GM18873 (cell line): Measurements from ENCODE around the gene UST.
"Not testable (repeated sequence)": the region's sequence is repeated elsewhere in the genome, so short reads cannot be mapped to it uniquely, and the experiment has no call there.

Source experiments
- ATAC-seq: cut with Tn5 transposase; IDR thresholded peaks from one replicate; pipeline ENCODE4 v1.9.1; 2021; ENCODE audit warnings: mild to moderate bottlenecking, moderate library complexity, moderate number of reproducible peaks; ENCODE audit not compliant: unreplicated experiment, low FRiP score

The UST gene

GRCh38 chr6:148967011-148967520 lies 220.2 kb downstream of the UST start:
- no peak for ATAC-seq

DNA sequence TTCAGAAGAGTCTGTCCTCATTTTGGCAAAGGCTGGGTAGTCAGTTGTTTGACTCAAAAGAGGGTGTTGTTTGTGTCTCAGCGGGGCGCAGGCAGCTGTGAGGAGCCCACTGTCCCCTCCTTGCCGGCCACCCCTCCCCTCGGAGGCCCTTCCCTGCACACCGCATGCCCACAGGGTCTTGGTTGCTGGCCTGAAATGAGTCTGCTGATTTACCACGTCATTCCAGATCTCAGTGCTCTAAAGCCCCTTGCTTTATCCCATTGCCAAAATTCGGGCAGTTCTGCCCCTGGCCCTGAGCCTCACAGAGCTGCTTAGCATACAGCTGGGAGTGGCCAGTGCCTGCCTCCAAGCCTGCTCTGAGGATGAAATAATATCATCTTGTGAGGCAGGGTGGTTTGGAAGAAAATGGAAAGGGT lies 220.7 kb downstream of the UST start:
- ATAC-seq: no peak

DNA sequence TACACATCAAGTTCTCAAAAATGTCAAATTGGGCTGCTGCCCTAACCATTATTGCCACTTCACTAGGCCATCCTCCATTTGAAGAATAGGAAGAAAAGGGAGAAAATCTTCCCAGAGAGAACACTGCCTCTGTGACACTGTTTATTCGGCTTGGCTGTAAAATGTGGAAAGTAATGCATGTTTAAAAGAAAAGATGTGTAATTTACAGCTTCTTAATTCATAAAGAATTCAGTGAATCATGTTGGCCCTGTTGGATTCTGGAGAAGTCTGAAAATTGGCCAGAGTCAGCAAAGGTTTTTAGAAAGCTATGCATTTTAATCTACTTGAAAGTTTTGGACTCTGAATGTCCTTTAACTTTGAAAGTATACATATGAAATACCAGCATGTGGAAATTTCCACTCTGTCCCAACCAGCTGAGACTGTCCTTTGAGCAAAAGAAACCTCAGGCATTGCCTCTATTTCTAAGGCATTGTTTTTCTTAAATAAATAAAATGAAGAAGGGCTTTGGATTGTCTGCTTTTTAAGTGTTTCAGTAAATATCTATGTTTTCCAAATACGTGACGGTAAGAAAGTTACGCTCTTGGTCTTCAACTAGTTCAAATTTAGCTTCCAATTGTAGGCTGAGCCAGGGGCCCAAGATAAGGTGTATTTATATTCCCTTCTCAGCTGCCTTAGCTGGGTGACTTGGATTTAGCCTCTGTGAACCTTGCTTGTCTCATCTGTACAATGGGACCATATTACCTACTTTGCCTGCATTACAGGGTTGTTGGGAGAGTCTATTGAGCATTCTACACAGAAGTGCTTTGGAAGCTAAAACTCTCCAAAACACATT lies 222.2 kb downstream of the UST start:
- ATAC-seq: no peak

DNA sequence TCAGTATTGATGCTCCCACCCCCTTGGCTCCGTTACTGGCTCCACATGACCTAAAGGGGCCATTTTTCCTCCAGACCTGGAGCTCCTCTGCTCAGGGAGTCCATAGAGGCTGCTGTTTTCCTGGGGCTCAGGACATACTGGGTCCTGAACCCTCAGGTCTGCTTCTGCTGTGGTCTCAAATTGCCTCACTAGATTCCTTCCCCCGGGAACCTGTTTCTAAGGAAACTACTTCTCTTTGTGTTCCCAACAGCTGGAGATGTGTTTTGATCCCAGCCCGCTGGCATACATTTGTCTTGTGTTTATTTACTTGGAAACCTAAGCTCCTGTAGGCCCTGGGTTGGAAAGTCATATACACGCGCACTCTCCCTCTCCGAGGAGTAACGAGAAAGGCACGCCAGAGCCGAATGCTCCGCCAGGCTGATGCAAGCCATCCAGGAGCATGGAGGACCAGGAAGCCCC lies 222.8 kb downstream of the UST start:
- no peak for ATAC-seq

GRCh38 chr6:148971031-148971927 lies 224.4 kb downstream of the UST start:
- no peak for ATAC-seq

DNA sequence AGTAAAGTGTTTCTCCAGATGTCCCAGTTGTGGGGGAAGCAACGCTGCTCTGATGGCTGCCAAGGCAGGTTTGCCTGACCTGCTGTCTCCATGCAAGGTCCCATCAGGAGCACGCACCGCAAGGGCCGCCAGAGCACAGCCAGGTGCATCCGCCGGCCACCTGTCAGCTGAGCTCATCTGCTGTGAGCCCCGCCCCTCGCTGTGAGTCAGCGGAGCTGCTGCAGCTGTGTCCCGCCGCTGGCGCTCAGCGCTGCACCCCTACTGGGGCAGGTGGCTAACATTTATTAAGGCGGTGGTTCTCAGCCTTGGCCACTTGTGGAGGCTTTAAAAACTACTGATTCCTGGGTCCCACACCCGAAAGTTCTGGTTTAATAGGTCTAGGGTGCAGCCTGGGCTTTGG lies 225.7 kb downstream of the UST start:
- no peak for ATAC-seq

GRCh38 chr6:148973538-148974208 lies 226.8 kb downstream of the UST start:
- ATAC-seq: no peak

DNA sequence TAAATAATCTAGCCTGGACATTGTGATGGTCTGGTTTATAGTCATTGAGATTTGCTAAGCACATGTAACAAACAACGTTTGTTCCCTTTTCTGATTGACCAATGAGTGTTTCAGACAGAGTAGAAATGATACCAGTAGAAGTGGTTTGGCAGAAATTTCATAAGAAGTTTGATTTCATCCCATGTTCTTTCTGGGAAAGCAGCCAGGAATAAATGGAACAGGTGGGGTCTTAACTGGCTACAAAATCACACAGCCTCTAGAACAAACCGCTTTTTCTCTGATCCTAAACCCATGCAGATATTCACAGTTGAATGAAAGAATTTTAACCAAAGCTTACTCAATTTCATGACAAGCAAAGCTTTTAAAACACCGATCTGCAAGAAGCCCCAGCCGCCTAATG lies 227.5 kb downstream of the UST start:
- no peak for ATAC-seq

- not testable (repeated sequence) for ATAC-seq
Observed at GRCh38 chr6:148978298-148978697, 231.5 kb downstream of the UST start.

DNA sequence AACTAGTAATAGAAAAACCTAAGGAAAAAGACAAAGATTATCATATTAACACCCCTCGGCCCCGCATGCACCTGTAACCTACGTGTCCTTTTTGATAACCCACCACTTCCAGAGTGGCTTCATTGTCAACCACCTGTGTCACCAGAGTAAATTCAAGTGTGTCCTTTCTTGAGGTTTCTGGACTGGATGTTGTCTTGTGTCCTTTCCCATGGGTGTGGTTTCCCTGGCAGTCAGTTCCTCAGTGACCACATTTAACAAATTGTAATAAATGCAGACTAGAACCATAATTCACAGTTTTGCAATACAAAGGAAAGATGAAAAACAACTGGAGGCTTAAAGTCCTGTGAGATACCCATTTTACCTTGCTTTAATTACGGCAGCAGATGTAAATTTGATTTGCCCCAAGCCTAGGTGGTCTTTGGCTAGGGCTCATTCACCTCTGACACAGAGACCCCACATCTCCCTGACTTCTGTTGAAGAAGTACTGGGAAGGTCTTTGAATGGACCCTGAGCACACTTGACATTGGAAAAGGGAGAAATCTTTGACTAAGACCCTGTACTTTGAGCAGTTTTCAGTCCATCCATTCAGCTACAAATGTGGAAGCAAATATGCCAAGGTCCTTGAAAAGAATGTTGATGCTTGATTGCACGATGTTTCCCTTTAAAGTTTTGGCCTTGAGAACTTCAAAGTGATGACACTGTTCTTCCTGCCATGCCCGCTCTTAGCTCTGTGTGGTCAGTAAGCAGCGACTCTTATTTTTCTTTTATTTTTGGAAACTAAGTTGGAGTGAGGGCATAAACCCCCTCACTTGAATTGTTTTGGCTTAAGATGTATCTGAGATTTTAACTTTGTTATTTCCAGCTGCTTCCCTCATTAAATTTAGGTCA lies 232.4 kb downstream of the UST start:
- ATAC-seq: no peak

GRCh38 chr6:148980234-148980633 lies 233.4 kb downstream of the UST start:
- no peak for ATAC-seq

- ATAC-seq: no peak
Observed at GRCh38 chr6:148981515-148981914, 234.7 kb downstream of the UST start.

DNA sequence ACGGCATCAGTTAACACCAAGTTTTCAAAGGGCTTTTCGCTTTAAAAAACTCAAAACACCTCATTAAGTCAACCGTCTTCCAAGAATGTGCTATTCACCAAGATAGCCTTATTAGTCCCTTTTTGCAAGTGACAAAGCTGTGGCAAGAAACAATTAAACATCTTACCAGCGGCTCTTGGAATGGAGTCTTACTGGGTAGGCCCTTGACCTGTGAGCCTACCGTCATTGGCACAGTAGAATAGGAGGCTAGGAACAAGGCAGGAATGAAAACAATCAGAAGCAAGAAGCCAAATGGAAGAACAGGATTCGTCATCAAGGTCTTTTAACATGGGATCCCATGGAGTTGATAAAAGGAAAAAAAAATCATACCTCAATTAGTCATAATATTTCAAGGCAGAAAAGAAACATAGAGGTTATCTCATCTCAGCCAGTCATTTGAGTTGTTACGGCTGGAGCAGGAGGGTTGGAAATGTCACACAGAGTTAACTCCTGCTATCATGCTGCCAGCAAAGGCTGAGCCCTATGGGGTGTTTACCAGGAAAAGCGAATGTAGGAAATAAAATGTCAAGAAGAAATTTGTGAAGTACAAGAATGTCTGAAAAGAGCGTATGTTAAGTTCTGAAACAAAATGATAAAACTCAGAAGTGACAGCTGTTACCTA lies 236.4 kb downstream of the UST start:
- no peak for ATAC-seq

DNA sequence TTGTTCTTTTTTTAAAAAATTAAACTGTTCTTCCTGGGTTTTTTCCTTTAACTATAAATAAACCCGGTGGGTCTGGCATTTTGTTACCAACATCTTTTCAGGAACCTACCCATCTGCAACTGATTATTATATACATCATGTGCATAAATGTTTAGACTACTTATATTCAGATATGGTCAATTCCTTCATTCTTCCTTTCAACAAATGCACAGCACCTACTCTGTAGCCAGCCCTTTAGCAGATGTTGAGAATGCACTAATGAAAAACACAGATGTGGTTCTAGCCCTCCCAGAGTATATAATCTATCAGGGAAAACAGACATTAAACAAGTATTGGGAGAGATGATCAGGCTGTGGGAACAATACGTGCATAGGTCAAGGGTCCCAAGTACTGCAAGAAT lies 237.1 kb downstream of the UST start:
- ATAC-seq: no peak

GRCh38 chr6:148984531-148985056 lies 237.8 kb downstream of the UST start:
- ATAC-seq: no peak

- ATAC-seq: no peak
Observed at GRCh38 chr6:148985499-148985898, 238.7 kb downstream of the UST start.

- ATAC-seq: no peak
Observed at GRCh38 chr6:148986608-148987007, 239.8 kb downstream of the UST start.

- ATAC-seq: no peak
Observed at GRCh38 chr6:148987982-148988381, 241.2 kb downstream of the UST start.

DNA sequence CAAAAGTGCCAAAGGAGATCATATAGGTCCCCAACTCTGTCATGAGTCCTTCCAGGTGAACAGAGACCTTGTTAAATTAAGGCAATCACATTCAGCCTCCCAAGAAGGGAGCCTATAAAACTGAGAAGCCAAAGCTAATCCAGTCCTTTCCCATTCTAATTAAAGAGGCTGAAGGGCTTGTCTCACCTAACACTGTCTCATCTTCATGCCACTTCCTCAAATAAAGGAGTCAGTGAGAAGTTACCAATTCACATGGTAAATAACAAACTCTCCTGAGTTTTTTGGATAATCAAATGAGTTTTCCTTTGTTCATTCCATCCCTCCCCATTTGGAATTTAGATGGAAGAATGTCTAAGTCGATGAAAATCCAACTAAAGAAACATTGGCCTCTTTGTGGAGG lies 242.8 kb downstream of the UST start:
- ATAC-seq: no peak
